Neural crest cell (in vitro differentiated cells): ENCODE data around the gene ACVR2A. TPM values are rescaled to one million over a fixed set of nuclear protein-coding genes. Genes with fewer than 3 reads are reported as not detected.

Experiments
- DNase-seq: peaks from one replicate; pipeline ENCODE4 v3.0.0; 2021; ENCODE audit warnings: low read depth, mixed read lengths, low spot score
- H3K27ac Mint-ChIP-seq: one replicate; pipeline ENCODE4 v1.8.0; 2021; ENCODE audit warnings: mild to moderate bottlenecking, mixed read lengths; ENCODE audit not compliant: unreplicated experiment
- H3K27me3 Mint-ChIP-seq: 2 replicates; pipeline ENCODE4 v1.8.0; 2021; ENCODE audit warnings: low read depth, mild to moderate bottlenecking, mixed read lengths
- H3K36me3 Mint-ChIP-seq: 2 replicates; pipeline ENCODE4 v1.8.0; 2021; ENCODE audit warnings: low read depth, mild to moderate bottlenecking, mixed read lengths
- H3K4me1 Mint-ChIP-seq: 2 replicates; pipeline ENCODE4 v1.8.0; 2021; ENCODE audit warnings: mixed read lengths
- H3K4me3 Mint-ChIP-seq: one replicate; pipeline ENCODE4 v1.8.0; 2021; ENCODE audit warnings: mild to moderate bottlenecking, mixed read lengths
- H3K9me3 Mint-ChIP-seq: 2 replicates; pipeline ENCODE4 v1.8.0; 2021; ENCODE audit warnings: mixed read lengths
- CTCF ChIP-seq: fragments of 200-600 bp; sonication (generic); conservative IDR thresholded peaks from 2 replicates; pipeline ENCODE4 v1.5.0; 2021; ENCODE audit warnings: antibody characterized with exemption, mild to moderate bottlenecking
- total RNA-seq: library from RNA; stranded (reverse); gene quantifications from 2 replicates; pipeline ENCODE4 v1.2.1, GENCODE V29; 2021

ACVR2A gene
- total RNA-seq, 1 donor from 2014 or later: 26.8 TPM

- no peak for TF ChIP-seq CTCF
- DNase-seq: no peak
- peaks cover 2% of the 10 kb centered on the region for H3K36me3 Mint-ChIP-seq
- H3K4me3 Mint-ChIP-seq: no peak overlapping the region
- H3K4me1 Mint-ChIP-seq: peaks cover 39% of the 10 kb centered on the region
- H3K27ac Mint-ChIP-seq: no peak overlapping the region
- H3K27me3 Mint-ChIP-seq: no peaks in the 10 kb centered on the region
- H3K9me3 Mint-ChIP-seq: no peaks in the 10 kb centered on the region
Observed at GRCh38 chr2:147855316-147855715, 10.5 kb downstream of the ACVR2A start.

GRCh38 chr2:147855977-147856376 lies 11.1 kb downstream of the ACVR2A start:
- peaks cover 36% of the 10 kb centered on the region for H3K4me1 Mint-ChIP-seq
- peak; percentile 27 for TF ChIP-seq CTCF
- no peak overlapping the region for H3K27ac Mint-ChIP-seq
- peaks cover 2% of the 10 kb centered on the region for H3K36me3 Mint-ChIP-seq
- no peak for DNase-seq
- no peaks in the 10 kb centered on the region for H3K9me3 Mint-ChIP-seq
- H3K4me3 Mint-ChIP-seq: no peak overlapping the region
- H3K27me3 Mint-ChIP-seq: no peaks in the 10 kb centered on the region

- no peak for DNase-seq
- no peaks in the 10 kb centered on the region for H3K36me3 Mint-ChIP-seq
- no peak overlapping the region for H3K27ac Mint-ChIP-seq
- no peak overlapping the region for H3K4me3 Mint-ChIP-seq
- H3K4me1 Mint-ChIP-seq: peaks cover 40% of the 10 kb centered on the region
- no peaks in the 10 kb centered on the region for H3K27me3 Mint-ChIP-seq
- no peaks in the 10 kb centered on the region for H3K9me3 Mint-ChIP-seq
- TF ChIP-seq CTCF: no peak
Observed at GRCh38 chr2:147860009-147860408, 15.2 kb downstream of the ACVR2A start.

GRCh38 chr2:147862859-147863516 lies 18.2 kb downstream of the ACVR2A start:
- no peak overlapping the region for H3K27ac Mint-ChIP-seq
- TF ChIP-seq CTCF: no peak
- peaks cover 23% of the 10 kb centered on the region for H3K4me1 Mint-ChIP-seq
- H3K9me3 Mint-ChIP-seq: no peaks in the 10 kb centered on the region
- no peaks in the 10 kb centered on the region for H3K36me3 Mint-ChIP-seq
- H3K4me3 Mint-ChIP-seq: no peak overlapping the region
- DNase-seq: no peak
- no peaks in the 10 kb centered on the region for H3K27me3 Mint-ChIP-seq

- no peak for DNase-seq
- no peak for TF ChIP-seq CTCF
- peaks cover 17% of the 10 kb centered on the region for H3K4me1 Mint-ChIP-seq
- no peak overlapping the region for H3K4me3 Mint-ChIP-seq
- no peaks in the 10 kb centered on the region for H3K9me3 Mint-ChIP-seq
- H3K27me3 Mint-ChIP-seq: no peaks in the 10 kb centered on the region
- H3K27ac Mint-ChIP-seq: no peak overlapping the region
- H3K36me3 Mint-ChIP-seq: no peaks in the 10 kb centered on the region
Observed at GRCh38 chr2:147863835-147864234, 19.0 kb downstream of the ACVR2A start.
